Brain microvascular endothelial cell (primary cell): ENCODE measurements around the gene PLXNB1.
A peak's percentile ranks its signal among the peaks of the same experiment; 100 is the strongest.

Experiments used
- DNase-seq: peaks from one replicate; pipeline ENCODE4 v3.0.0-alpha.2; 2020
- H3K27ac ChIP-seq: fragments of 250-450 bp; sonication (Bioruptor Pico); 2 replicates; pipeline ENCODE4 v1.5.1; 2020; ENCODE audit warnings: mild to moderate bottlenecking, moderate library complexity
- H3K27me3 ChIP-seq: fragments of 250-450 bp; sonication (Bioruptor Pico); replicated peaks from 2 replicates; pipeline ENCODE4 v1.5.1; 2020; ENCODE audit warnings: mild to moderate bottlenecking
- H3K36me3 ChIP-seq: fragments of 250-450 bp; sonication (Bioruptor Pico); replicated peaks from 2 replicates; pipeline ENCODE4 v1.5.1; 2020; ENCODE audit warnings: mild to moderate bottlenecking
- H3K4me3 ChIP-seq: 2 replicates; pipeline ENCODE4 v1.5.1; 2011; ENCODE audit warnings: low read depth, mild to moderate bottlenecking, control low read depth, low read length, moderate library complexity
- in situ Hi-C: cut with HindIII; loops from 2 replicates; pipeline ENCODE4 v1.10.0; 2017; ENCODE audit warnings: low sequenced_read_pairs, low pct_ligation_motif_present
- TF ChIP-seq, protein P1 (sequence below): IDR thresholded peaks from 2 replicates; pipeline ENCODE4 v1.5.1; 2011; ENCODE audit warnings: low read depth, mild to moderate bottlenecking, moderate library complexity, low read length, control low read depth, inconsistent platforms; ENCODE audit errors: missing control alignments

Gene PLXNB1

DNA sequence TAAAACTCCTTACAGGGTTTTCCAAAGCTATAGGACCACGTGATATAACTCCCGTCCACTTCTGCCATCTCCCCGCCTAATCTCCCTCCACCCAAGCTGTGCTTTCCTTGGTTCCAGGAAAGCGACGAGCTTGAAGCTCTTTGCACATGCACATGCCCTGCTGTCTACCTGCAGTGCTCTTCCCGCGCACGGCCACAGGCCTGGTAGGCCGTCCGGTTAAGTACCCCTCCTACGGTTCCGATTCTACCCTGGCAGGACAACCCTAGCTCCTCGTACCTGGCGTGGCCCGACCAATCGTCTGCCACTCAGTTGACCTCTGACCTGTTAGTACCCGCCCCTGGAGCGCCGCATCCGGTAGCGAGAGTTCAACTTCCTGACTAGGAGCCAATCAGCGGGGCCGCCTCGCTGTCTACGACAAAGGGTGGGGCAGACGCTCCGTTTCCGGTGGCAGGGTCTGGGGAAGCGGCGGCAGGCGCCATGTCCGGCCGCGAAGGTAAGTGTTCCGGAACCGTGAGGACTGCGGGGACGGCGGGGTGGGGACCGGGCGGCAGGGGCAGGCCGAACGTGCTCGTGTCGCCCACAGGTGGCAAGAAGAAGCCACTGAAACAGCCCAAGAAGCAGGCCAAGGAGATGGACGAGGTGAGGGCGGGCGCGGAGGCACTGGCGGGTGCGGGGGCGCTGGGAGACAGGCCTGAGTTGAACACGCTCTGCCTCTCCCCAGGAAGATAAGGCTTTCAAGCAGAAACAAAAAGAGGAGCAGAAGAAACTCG, 10.1 kb upstream of the PLXNB1 start, which contains the start of the genes CCDC51 and TMA7:
TSS of gene CCDC51 (minus strand) at position 300 of the 770 bp plus-strand sequence. CDS start 4,991 bp downstream, outside the sequence.
TSS of gene TMA7 (plus strand) at position 438 of the 770 bp plus-strand sequence. CDS start at position 478, 40 bp downstream.
- peaks cover 15% of the 10 kb centered on the region for H3K36me3 ChIP-seq
- H3K4me3 ChIP-seq, result peak within 1 kb of the TSS; percentile 98
- in situ Hi-C loops, result loop anchor here (25.0 kb wide), 1 partner anchor 178 kb away; no protein-coding TSS in a partner anchor
- H3K27ac ChIP-seq, result peak within 1 kb of the TSS; percentile 81
- H3K27me3 ChIP-seq, result no peaks in the 10 kb centered on the region
- DNase-seq, result peak; percentile 96
- TF ChIP-seq, protein P1, sequence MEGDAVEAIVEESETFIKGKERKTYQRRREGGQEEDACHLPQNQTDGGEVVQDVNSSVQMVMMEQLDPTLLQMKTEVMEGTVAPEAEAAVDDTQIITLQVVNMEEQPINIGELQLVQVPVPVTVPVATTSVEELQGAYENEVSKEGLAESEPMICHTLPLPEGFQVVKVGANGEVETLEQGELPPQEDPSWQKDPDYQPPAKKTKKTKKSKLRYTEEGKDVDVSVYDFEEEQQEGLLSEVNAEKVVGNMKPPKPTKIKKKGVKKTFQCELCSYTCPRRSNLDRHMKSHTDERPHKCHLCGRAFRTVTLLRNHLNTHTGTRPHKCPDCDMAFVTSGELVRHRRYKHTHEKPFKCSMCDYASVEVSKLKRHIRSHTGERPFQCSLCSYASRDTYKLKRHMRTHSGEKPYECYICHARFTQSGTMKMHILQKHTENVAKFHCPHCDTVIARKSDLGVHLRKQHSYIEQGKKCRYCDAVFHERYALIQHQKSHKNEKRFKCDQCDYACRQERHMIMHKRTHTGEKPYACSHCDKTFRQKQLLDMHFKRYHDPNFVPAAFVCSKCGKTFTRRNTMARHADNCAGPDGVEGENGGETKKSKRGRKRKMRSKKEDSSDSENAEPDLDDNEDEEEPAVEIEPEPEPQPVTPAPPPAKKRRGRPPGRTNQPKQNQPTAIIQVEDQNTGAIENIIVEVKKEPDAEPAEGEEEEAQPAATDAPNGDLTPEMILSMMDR, result no peak

DNA sequence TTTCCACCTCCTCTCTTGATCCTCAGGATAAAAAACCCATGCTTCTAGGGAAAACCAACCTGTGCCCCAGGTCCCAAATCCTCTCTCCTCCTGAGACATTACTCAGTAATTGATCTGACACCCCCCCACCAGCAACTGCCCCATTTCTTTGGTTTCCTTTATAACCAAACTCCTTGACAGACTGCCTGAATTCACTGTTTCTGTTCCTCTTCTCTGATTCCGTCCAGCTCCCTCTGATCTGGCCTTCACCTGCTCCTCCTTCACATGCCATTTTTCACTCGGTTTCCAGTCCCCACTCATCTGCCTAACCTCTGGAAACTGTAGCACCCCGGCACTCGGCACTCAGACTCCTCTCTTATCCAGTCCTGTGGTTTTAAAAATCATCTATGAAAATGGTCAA, 7.9 kb upstream of the PLXNB1 start:
- H3K27me3 ChIP-seq, result no peaks in the 10 kb centered on the region
- TF ChIP-seq, protein P1, result no peak
- in situ Hi-C loops, result loop anchor here (25.0 kb wide), 1 partner anchor 176 kb away; no protein-coding TSS in a partner anchor
- DNase-seq, result no peak
- H3K4me3 ChIP-seq, result no peak overlapping the region
- no peak overlapping the region for H3K27ac ChIP-seq
- H3K36me3 ChIP-seq, result peaks cover 6% of the 10 kb centered on the region

- Histone ChIP-seq H3K36me3 (peaks cover 4% of the 10 kb centered on the region), H3K27me3 (no peaks in the 10 kb centered on the region), H3K4me3 (no peak overlapping the region), H3K27ac (no peak overlapping the region)
- TF ChIP-seq, protein P1, result no peak
- no peak for DNase-seq
- in situ Hi-C loops, result loop anchor here (25.0 kb wide), 1 partner anchor 175 kb away; no protein-coding TSS in a partner anchor
Observed at GRCh38 chr3:48436855-48437254, 7.0 kb upstream of the PLXNB1 start.

GRCh38 chr3:48436477-48436787, 6.5 kb upstream of the PLXNB1 start:
- H3K27me3 ChIP-seq, result no peaks in the 10 kb centered on the region
- no peak overlapping the region for H3K27ac ChIP-seq
- peaks cover 2% of the 10 kb centered on the region for H3K36me3 ChIP-seq
- in situ Hi-C loops, result loop anchor here (25.0 kb wide), 1 partner anchor 174 kb away; no protein-coding TSS in a partner anchor
- no peak for DNase-seq
- H3K4me3 ChIP-seq, result no peak overlapping the region
- TF ChIP-seq, protein P1, result no peak

- Histone ChIP-seq H3K27me3 (no peaks in the 10 kb centered on the region), H3K27ac (no peak overlapping the region), H3K4me3 (no peak overlapping the region), H3K36me3 (peaks cover 2% of the 10 kb centered on the region)
- TF ChIP-seq, protein P1, result peak; percentile 100
- in situ Hi-C loops, result loop anchor here (25.0 kb wide), 1 partner anchor 174 kb away; no protein-coding TSS in a partner anchor
- peak; percentile 76 for DNase-seq
Observed at GRCh38 chr3:48435774-48436476, 6.0 kb upstream of the PLXNB1 start.
